RCC 7860 (cell line): ENCODE data around the gene CDH23.

Source experiments
- DNase-seq: peaks from one replicate; pipeline ENCODE4 v3.0.0-alpha.2; 2015; ENCODE audit warnings: low spot score
- FAIRE-seq: peaks from 2 replicates; lab custom pipeline; 2012; peaks lifted over from hg19 to GRCh38; lab: Jason Lieb, UNC

Gene CDH23

DNA sequence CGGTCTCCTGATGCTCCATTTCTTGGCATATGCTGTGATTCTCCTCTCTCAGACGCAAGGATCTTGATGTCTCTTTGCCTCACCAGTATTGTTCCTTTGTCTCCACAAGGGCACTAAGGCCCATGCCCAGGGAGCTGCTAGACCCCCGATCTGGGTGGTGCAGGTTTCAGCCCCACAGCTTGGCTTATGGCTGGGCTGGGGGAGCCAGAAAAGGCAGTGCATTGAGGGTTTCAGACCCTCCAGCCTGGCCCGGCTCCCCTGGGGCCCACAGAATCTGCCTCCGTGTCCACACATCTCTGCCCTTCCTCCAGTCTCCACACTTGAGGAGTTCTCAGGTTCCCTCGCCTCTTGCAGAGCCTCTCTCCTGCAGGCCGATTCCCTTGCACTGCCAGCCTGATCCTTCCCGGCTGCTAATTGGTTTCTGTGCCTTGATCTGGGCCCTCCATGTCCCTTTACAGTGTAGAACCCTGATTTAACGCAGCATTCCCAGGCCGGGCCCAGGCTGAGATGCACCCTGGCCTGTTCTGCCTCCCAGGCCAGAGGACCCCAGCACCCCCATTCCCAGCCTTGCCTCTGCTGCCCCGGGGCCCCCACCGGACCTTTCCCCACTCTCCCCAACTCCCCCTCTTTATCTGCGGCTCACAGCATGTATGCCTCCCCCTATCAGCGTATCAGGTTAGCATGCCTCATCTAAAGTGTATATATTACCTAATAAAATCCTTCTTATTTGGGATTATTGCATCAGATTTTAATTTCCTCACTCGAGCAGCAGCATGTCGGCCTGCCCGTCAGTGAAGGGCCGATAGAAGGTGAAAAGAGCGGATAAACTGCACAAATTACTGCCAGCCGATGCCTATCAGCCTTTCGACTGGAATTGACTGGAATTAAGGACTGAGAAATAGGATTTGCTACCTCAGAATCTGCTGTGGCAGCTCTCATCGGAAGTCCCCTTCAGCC is 177.1 kb downstream of the CDH23 start:
- DNase-seq (no peak), FAIRE-seq (no peak)

DNA sequence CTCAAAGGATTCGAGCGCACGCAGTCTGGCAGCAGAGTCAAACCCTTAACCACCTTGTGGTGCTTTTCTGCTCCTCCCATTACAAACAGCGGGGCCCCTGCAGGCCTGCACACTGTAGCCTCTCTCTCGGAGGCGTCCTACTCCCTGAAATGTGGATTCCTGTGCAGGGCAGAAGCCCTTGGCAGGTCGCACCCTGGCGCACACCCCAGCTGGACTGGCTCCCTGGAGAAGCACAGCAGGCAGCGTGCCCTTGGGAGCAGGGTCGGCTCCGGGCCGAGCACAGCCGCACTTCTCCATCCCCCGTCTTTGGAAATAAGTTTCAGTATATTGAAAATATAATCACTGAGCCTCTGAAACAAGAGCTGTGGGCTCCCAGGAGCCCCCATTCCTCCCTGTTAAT is 178.7 kb downstream of the CDH23 start:
- FAIRE-seq = no peak

DNA sequence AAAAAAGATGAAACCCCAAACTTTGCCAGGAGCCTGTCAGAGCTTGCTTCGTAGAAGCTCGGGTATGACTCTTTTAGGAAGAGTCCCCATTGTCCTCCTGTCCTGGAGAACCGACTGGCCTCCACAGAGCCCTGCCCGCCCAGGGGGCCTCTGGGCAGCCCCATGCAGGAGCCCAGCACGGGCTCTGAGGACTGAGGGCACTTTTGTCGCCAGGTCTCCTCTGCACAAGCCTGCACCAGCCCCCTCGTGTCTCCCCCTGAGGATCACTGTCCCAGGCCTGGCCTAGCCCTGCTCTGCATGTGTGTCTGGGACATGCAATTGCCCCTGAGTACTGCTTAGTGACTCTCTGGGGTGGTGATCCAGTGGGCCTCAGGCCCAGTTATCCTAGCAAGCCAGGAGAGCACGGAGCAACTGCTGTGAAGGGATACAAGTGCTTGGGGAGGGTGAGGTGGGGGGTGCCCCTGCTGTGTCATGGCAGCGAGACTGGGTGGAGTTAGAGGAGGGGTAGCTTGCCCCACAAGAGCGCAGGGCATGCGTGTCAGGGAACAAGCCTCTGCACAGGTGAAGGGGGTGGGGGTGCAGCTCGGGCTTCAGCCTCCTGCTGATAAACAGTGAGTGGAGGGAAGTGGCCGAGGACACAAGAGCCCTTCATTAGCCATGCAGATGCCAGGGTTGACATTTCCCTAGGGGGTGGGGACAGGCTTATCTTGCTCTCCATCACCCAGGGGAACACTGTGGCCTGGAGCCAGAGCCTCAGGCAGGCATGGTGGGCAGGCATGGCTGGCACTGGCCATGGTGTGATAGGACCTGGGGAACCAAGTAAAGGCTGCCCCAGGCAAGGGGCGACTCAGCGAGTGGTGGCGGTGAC is 179.4 kb downstream of the CDH23 start:
- FAIRE-seq (no peak), DNase-seq (no peak)

More for the DNA sequence above, 178.7 kb downstream of the CDH23 start:
- DNase-seq = no peak

DNA sequence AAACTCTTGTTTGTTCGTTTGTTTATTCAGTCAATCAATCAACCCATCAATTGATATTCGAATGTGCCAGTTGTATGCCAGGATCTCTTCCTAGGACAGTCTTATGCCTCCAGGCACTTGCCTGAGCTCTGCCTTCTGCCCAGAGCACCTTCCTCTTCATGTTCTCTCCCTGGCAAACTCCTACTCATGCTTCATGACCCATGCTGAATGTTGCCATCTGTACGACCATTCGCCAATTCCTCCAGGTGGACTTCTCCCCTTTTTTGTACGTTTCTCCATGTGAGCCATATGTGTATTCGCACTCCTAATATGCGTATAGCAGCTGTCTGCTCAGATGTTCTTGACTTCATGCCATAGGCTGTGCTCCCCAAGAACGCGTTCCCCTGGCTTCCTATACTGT is 180.1 kb downstream of the CDH23 start:
- FAIRE-seq (no peak), DNase-seq (no peak)

DNA sequence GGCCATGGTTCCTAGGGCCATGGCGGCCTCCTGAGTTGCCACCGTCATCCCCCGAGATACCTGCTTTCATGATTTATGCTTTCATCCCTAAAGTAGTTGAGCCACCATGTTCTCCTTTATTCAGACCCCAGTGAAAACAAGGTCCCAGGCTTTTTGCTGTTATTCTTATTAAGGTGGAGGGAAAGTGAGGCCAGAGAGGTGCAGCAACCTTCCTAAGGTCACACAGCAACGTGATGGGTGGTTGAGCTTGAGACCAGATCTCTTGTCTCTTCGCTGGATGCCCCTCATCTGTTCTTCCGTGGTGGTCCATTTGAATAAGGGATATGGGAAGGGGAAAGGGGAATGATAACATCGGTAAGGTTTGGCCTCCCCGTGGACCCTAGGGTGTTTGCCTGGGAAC is 180.6 kb downstream of the CDH23 start:
- DNase-seq (no peak), FAIRE-seq (no peak)

DNA sequence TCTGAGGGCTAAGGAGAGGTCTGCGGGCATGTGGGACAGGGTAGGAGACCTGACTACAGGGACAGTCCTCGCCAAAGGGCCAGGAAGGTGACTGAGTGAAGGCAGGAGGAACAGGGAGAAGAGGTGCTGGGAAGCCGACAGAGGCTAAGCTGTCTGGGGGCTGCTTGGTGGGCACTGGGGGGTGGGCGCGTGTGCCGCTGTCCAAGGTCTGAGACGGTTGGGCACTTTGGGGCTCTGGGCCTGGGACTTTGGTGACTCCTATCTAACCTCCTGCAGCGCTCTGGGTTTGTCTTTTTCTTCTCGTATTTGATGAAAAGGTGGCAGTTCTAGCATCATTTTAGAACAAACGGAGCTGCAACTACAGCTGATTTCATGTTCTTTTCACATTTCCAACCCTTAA is 181.3 kb downstream of the CDH23 start:
- DNase-seq (no peak), FAIRE-seq (no peak)

DNA sequence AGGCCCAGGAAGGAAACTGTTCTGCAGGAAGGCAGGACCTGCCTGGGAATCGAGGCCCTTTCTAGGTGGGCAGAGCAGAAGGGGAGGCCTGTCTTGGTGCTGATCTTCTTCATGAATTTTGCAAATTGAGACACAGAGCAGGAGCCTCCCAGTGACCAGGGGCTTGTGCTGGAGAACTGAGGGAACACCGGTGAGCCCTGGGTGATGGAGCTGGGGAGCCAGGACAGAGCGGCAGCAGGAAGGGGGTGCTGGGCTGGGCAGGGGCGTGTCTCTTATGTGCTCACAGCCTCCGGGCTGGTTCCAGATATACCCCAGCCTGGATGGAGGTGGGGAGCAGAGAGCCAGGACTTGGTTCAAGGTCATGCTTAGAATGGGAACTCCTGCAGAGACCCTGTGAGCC is 182.9 kb downstream of the CDH23 start:
- DNase-seq = no peak
- FAIRE-seq = no peak

DNA sequence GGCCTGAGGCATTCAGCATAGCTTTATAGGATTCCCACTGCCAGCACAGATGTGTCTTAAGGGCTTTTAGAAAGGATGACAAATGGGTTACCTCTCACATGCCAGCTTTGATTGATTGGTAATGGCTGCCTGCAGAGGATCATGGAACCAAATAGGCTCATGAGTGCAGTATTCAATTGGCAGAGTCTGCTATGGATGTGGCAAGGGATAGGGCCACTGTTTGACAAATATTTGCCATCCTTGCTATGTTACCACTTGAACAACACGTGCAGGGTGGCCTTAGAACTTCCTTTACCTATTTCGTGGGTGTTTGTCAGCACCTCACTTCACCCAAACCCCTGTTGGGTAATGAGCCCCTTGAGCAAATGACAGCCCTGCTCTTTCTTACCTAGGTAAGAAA is 183.7 kb downstream of the CDH23 start:
- FAIRE-seq (no peak), DNase-seq (no peak)

DNA sequence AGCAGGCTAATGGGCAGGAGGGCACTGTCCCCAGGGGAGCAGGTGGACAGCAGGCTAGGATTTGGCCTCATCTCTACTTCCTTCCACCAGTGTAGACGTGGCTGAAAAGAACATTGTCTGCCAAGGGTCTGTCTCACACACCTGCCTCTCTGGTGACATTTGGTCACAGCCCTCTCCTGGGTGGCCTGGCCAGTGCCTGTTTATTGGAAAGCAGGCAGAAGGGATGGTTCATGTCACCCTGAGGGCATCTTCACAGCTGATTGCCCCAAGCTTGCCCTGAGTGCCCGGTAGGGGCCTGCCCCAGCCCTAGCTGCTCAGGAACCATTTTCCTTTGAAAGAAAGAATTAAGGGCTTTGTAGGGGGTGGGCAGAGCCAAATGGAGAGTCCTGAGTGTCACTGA is 184.2 kb downstream of the CDH23 start:
- no peak for FAIRE-seq

DNA sequence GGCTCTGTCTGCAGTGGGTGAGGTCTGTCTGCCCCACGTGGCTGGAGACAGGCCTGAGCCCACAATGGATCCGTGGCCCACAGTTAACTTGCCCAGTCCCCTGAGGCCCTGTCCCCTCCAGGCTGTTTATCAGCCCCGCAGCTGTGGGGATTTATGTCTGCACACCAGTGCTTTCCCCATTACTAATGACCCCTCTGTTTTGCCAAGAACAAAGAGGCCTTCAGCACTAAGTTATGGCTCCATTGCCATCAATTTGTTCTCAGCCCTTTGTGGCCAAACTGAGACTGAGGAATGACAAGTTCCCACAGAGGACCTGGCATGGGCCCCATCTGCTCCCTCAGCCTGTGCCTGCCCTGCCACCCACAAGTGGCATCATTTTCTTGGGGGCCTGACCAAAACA is 184.7 kb downstream of the CDH23 start:
- FAIRE-seq = no peak

More for the DNA sequence above, 184.2 kb downstream of the CDH23 start:
- no peak for DNase-seq

DNA sequence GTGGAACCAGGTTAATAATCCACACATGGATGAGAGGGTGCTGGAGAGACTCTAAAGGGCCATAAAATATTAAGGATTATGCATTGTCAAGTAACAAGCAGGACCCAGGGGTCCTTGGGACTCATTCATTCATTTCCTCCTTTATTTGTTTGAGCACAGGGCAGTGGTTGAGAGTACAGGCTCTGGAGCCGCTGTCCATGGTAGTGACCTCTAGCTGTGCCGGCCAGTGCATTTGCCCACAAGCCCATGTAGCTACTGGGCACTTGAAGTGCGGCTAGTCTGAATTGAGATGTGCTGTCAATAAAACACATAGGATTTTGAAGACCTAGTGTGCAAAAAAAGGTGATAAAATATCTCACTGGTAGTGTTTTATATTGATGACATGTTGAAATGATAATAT is 185.3 kb downstream of the CDH23 start:
- no peak for FAIRE-seq
- no peak for DNase-seq

More for the DNA sequence above, 184.7 kb downstream of the CDH23 start:
- DNase-seq = no peak

DNA sequence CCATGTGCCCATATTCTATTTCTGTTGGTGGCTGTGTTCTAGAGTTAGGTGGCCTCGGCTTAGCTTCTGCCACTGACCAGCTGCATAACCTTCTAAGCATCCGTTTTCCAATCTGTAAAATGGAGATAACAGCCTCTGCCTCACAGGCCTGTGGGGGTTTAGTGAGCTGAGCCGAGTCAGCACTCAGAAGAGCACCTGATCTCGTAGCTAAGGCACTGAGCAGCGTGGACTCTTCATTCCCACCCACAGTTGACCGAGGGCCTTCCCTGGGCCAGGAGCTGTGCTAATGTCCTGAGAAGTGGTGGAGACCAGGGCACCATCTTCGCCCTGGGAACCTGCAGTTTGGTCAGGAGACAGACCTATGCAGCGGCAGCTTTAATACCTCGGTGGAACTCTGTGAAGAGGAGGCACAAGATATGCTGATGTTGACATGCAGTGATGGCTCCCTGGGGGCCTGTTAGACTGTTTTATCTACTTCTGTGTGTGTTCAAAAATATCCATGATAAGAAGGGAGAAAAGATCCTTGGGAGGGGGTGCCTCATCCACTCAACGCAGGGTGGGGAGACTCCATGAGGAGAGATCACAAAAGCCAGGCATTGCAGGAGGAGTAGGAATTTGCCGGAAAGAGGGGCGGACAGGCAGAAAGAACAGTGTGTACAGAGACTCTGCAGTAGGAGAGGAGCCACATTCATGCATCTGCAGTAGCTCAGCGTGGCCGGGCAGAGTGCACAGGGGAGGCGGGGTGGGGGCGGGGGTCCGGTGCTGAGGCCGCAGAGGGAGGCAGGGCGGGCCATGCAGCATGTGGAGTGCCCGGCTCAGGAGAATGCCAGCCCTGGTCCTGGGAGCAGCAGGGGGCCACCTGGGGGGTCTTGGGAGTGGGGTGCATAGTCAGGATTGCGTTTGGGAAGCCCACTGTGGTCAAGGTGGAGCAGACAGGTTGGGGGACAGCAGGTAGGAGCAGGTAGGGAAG is 186.1 kb downstream of the CDH23 start:
- no peak for FAIRE-seq
- DNase-seq = no peak

DNA sequence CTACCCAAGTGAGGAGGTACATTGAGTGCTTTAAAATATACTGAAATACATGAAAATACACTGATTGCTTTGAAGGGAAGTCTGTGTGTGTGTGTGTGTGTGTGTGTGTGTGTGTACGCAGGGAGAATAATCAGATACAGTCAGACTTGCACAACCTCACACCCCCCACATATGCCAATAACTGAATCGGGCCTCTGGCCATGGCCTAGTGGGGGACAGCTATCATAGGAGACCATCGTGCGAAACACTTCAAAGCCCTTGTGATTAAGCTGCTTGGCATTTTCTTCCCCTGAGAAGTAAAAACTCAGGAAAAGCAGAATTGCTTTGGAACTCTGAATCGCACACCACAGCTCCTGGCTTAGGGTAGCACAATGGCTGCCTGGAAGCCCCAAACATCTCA is 187.7 kb downstream of the CDH23 start:
- FAIRE-seq (no peak), DNase-seq (no peak)

DNA sequence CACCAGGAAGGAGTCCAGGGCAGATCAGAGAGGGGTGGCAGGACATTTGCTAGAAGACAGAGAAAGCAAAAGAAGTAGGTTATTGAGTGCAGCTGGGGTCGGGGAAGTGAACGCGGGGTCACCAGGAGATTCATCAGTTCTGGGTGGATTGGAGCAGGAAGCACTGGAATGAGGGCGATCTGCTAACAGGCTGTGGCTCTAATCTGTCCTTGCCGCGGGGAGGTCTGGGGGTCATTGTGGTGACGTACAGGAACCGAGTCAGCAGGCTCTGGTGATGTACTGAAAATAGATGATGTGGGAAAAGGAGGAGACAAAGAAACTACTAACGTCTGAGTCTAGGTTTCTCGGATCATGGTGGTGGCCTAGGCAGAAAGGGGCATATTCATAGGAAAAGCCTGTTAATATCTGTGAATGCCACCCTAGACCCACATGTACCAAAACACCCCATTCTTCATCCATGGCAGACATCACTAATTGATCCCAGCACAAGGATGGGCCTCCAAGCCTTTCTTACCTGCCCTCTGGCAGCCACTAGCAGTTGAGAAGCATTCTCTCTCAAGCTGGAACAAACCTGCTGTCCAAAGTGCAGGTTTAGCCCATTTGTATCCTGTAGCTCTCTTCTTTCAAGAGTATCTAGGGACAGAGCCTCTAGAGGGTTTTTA is 188.3 kb downstream of the CDH23 start:
- no peak for DNase-seq
- no peak for FAIRE-seq

DNA sequence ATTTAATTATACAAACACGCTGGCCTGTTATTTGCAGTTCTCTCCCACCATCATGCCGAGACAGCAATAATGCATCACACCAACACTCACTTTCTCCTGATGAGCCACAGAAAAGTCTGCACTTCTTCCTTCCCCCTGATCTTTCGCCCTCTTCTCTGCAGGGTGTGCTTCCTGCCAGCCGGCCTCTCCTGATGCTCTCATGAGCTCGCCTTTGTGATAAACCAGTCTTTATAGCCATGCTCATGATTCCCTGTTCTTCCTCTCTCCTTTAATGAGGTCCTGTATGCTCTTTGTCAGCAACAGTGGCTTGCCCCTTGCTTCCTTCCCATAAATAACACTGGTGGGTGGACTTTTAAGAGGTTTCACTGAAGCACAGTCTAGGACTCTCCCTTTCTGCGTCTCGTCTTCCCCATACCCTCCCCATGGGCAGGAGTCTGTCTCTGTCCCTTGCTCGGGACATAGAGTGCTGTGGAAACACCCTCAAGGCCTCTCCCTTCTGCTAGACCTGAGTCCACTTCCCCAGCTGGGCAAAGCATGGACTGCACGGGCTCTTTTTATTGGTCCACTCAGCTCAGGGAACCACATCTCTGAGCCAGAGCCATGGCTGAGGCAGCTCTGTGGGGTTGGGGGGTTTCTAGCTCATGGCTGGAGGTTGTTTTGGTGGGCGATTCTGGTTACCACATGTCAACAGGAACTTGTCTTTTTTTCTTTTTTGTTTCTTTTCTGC is 189.0 kb downstream of the CDH23 start:
- FAIRE-seq (no peak), DNase-seq (no peak)

DNA sequence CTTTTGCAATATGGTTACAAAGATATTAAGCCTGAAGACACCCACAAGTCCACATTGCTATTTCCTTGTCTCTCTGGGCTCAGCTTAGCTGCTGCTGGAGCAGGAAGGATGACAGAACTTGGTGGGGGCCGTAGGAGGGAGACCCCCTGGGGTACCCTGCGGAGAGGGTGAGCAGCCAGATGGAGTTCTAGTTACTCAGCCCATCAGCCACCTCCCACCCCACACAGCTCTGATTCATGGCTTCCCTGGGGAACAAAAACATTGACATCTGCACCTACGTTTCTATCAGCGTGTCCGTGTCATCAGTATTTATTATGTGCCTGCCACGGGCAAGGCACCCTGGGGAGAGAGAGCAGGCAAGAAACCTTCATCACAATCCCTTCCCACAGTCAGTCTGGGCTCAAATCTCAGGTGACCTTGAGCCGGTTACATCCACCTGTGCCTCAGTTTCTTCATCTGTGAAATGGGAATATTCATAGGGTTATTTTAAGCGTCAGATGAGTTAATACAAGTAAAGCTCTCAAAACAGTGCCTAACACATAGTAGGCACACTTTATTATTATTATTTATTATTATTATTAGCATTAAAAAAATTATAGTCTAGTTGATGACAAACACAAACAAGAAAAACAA is 191.3 kb downstream of the CDH23 start:
- FAIRE-seq = no peak
- no peak for DNase-seq

DNA sequence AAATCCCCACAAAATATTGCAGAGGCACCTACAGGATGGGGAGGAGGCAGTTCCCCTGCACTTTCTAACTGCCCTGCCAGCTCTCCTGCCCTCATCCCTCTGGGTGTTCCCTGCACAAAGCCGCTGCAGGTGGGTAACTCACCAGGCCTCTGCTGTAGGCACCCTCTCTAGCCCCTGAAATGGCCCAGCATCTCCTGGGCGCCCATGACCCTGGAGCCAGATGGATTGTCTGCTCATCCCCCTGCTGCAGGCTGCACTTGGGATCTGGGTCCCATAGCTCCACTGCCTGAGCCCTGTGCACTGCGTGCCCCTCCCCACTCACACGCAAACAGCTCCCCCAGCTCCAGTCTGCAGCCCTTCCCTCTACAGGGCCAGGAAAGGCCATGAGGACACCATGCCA is 192.0 kb downstream of the CDH23 start:
- no peak for DNase-seq
- no peak for FAIRE-seq

DNA sequence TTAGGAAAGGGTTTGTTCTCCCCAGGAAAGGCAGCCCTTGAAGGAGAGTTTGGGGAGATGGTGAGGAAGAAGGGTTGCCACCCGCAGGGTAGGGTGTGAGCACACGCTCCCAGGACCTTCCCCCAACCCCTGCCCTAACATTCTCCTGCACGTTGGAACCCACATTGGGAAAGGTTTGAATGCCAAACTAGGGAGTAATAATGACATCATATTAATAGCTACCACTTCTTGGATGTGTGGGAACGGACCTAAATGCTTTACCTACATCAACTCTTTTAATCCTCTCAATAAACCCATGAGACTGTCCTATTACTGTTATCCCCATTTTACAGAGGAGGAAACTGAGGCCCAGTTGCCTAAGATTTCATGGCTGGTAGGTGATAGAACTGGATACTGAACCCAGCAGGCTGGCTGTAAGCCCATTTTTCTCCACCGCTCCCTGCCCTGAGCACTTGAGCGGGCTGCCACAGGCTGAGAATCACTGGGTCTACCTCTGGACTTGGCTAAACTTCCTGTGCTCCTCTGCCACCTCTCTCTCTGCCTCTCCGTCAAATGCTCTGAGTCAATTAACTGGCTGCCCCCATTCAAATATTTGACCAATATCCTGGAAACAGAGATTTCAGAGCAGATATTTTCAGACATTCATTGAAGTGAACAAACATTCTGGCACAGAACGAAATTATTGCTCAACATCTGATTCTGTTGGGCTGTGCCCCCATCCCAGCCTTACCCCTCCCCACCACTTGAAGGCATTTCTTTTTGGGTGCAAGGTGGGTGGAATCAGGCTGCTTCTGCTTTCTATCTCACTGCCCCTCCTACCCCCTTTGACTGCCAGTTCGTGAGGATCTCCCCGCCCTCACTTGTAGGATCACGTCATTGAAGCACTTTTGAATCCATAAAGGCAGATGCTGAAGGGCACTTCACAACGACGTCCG is 193.2 kb downstream of the CDH23 start:
- FAIRE-seq (no peak), DNase-seq (no peak)
